RWPE2 (cell line): ENCODE measurements around the gene SEMA5B.

Source experiments
- ATAC-seq: fragments of 200-7000 bp; cut with Tn5 transposase; 3 replicates; pipeline ENCODE4 v1.9.1; 2021; ENCODE audit warnings: low read depth
- DNase-seq: peaks from one replicate; pipeline ENCODE4 v3.0.0-alpha.2; 2020; ENCODE audit warnings: low spot score
- H3K27ac ChIP-seq: fragments of 450-650 bp; 2 replicates; pipeline ENCODE4 v1.5.1; 2017; ENCODE audit warnings: mild to moderate bottlenecking; ENCODE audit not compliant: poor library complexity, severe bottlenecking
- H3K27me3 ChIP-seq: fragments of 250-450 bp; sonication (Bioruptor Pico); 2 replicates; pipeline ENCODE4 v1.5.1; 2021; ENCODE audit warnings: mild to moderate bottlenecking, moderate library complexity; ENCODE audit not compliant: insufficient read depth, poor library complexity, severe bottlenecking
- H3K36me3 ChIP-seq: fragments of 250-450 bp; sonication (Bioruptor Pico); 2 replicates; pipeline ENCODE4 v1.5.1; 2020; ENCODE audit warnings: low read depth, mild to moderate bottlenecking, moderate library complexity
- H3K4me1 ChIP-seq: fragments of 250-450 bp; sonication (Bioruptor Pico); 2 replicates; pipeline ENCODE4 v1.5.1; 2021; ENCODE audit warnings: mild to moderate bottlenecking, moderate library complexity; ENCODE audit not compliant: insufficient read depth, poor library complexity, severe bottlenecking
- H3K4me3 ChIP-seq: fragments of 250-450 bp; sonication (Bioruptor Pico); 2 replicates; pipeline ENCODE4 v1.5.1; 2021; ENCODE audit warnings: mild to moderate bottlenecking, moderate library complexity; ENCODE audit not compliant: severe bottlenecking
- H3K9me3 ChIP-seq: fragments of 250-450 bp; sonication (Bioruptor Pico); 2 replicates; pipeline ENCODE4 v1.5.1; 2021; ENCODE audit warnings: mild to moderate bottlenecking, moderate library complexity; ENCODE audit not compliant: severe bottlenecking
- TF ChIP-seq, protein P1 (sequence below): fragments of 450-650 bp; IDR thresholded peaks from one replicate; pipeline ENCODE4 v1.5.1; 2017; ENCODE audit warnings: mild to moderate bottlenecking, moderate library complexity; ENCODE audit not compliant: poor library complexity, severe bottlenecking

Gene SEMA5B

DNA sequence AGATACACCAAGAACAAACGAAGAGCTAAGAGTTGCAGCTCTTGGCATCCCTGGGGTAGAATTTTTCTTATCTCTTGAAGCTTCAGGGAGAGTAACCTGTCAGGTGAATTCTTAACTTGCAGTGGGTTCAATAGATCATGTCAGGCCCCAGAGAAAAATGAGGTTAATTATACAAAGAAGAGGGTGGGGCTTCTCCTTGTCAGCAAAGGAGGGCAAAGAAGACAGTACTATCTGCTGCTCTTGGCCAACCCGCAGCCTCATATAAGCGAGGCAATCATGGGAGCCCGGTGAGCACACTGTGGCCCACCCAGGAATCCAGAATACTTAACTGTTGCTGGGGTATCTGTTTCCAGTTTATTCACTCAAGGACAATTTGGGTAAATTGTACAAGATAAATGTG is 110.2 kb downstream of the SEMA5B start:
- H3K36me3 ChIP-seq = no peaks in the 10 kb centered on the region
- DNase-seq = no peak
- TF ChIP-seq, protein P1, sequence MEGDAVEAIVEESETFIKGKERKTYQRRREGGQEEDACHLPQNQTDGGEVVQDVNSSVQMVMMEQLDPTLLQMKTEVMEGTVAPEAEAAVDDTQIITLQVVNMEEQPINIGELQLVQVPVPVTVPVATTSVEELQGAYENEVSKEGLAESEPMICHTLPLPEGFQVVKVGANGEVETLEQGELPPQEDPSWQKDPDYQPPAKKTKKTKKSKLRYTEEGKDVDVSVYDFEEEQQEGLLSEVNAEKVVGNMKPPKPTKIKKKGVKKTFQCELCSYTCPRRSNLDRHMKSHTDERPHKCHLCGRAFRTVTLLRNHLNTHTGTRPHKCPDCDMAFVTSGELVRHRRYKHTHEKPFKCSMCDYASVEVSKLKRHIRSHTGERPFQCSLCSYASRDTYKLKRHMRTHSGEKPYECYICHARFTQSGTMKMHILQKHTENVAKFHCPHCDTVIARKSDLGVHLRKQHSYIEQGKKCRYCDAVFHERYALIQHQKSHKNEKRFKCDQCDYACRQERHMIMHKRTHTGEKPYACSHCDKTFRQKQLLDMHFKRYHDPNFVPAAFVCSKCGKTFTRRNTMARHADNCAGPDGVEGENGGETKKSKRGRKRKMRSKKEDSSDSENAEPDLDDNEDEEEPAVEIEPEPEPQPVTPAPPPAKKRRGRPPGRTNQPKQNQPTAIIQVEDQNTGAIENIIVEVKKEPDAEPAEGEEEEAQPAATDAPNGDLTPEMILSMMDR = no peak

DNA sequence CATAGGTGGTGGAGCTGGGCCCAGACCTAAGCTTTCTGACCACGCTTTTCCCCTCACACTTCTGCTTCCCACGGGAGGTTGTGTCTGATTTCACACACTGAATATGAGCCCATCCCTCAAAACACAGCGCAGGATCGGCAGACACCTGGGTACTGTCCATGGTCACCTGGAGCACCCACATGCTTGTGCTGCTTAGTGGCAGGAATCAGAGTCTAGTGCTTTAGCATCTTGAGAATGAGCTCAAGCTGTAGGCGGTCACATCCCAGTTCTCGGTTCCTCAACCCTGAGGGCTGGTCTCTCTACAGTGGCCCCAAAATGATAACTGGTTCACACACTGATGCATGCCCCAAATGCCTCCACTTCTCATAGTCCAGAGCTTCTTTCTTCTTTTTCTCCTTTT is 111.0 kb downstream of the SEMA5B start:
- Histone ChIP-seq H3K4me1 (no peaks in the 10 kb centered on the region), H3K27ac (no peak overlapping the region), H3K27me3 (peaks cover 21% of the 10 kb centered on the region), H3K4me3 (no peak overlapping the region), H3K36me3 (no peaks in the 10 kb centered on the region), H3K9me3 (no peaks in the 10 kb centered on the region)
- TF ChIP-seq, protein P1 = no peak
- ATAC-seq (no peak), DNase-seq (no peak)

More for the DNA sequence above, 110.2 kb downstream of the SEMA5B start:
- Histone ChIP-seq H3K4me3 (no peak overlapping the region), H3K27me3 (peaks cover 30% of the 10 kb centered on the region), H3K9me3 (no peaks in the 10 kb centered on the region), H3K27ac (no peak overlapping the region), H3K4me1 (no peaks in the 10 kb centered on the region)
- ATAC-seq = no peak

DNA sequence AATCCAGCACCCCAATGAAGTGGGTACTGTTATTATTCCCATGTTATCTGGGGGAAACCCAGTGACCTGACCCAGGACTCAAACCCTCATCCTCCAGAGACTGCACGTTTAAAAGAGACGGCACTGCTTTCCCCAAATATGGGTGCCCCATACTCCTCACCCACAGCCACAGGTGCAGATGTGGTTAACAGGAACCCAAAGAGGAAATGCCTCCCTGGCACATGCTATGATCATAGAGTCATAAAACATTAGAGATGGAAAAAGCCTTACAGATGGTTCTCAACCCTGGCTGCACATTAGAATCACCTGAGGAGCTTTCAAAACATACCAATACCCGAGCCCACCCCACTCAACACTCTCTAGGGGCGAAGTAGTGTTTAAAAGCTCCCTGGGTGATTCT is 111.5 kb downstream of the SEMA5B start:
- H3K36me3 ChIP-seq = no peaks in the 10 kb centered on the region
- no peak for ATAC-seq
- H3K27ac ChIP-seq = no peak overlapping the region
- TF ChIP-seq, protein P1 = no peak
- peaks cover 16% of the 10 kb centered on the region for H3K27me3 ChIP-seq
- H3K4me1 ChIP-seq = no peaks in the 10 kb centered on the region
- H3K4me3 ChIP-seq = no peak overlapping the region
- no peak for DNase-seq
- no peaks in the 10 kb centered on the region for H3K9me3 ChIP-seq

DNA sequence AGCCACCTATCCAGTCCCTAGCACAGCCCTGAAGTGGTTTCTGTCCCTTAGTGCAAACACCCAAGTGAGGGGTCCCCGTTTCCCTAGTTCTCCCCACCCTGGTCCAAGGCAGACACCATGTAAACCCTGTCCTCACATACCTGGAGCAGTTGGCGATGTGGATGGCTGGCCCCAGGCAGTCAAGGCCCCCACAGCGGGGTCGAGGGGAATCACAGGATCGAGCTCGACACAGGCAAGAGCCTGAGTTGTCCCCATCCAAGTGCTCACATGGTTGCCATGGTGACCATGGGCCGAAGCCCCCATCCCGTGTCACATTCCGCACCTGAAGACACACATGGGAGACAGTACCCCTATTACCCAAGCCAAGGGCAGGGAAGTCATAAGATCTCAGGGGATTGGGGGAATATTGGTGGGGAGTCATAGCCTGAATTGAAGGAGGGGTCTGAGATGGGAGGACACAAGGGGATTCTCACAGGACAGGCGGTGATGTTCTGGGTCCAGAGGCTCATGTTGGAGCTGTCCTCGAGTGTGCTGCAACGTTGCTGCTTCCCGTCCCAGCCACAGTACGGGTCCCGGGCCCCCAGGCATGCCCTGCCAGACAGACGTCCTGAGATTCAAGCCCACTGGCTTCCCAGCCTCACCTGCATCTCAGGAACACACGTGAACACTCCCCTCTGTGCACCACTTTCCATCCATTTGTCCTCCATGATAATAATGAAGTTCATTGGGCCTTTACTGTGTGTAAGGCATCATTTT is 112.1 kb downstream of the SEMA5B start:
- H3K27me3 ChIP-seq = peaks cover 12% of the 10 kb centered on the region
- TF ChIP-seq, protein P1 = no peak
- H3K4me3 ChIP-seq = no peak overlapping the region
- no peak for ATAC-seq
- no peaks in the 10 kb centered on the region for H3K4me1 ChIP-seq
- H3K36me3 ChIP-seq = no peaks in the 10 kb centered on the region
- no peak overlapping the region for H3K27ac ChIP-seq
- DNase-seq = no peak
- H3K9me3 ChIP-seq = no peaks in the 10 kb centered on the region

DNA sequence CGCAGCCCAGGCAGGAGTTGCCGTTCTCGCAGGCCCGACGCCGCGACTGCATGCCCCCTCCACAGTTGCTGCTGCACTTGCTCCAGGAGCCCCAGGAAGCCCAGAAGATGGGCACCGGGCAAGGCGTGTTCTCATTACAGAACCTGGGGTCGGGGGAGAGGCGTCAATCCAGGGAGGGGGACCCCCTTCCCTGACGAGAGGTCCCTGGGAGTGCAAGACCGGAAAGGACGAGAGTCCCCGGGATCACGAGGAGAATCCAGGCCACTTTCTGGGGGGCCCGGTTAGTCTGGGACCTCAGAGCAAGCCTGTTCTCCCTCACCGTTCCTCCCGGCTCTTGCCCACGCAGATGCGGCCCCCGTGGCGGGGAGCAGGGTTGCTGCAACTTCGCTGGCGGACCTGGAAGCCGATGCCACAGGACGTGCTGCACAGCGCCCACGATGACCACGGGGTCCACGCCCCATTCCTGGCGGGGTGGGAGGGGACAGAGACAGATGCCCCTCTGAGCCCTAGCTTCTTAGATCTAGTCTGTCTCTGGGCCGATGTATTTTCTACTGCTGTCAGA is 113.9 kb downstream of the SEMA5B start:
- Histone ChIP-seq H3K9me3 (no peaks in the 10 kb centered on the region), H3K36me3 (no peaks in the 10 kb centered on the region), H3K4me1 (no peaks in the 10 kb centered on the region), H3K4me3 (no peak overlapping the region), H3K27ac (no peak overlapping the region), H3K27me3 (peaks cover 12% of the 10 kb centered on the region)
- TF ChIP-seq, protein P1 = no peak
- DNase-seq = no peak
- ATAC-seq = no peak
